ENCODE results near the gene C12orf60.

- no peak for TF ChIP-seq CTCF (IDR thresholded peaks at IDR 0.05; ENCODE audit: poor library complexity)
- no peak for TF ChIP-seq EZH2 (IDR thresholded peaks at IDR 0.05; ENCODE audit: borderline replicate concordance)
- no peak for TF ChIP-seq EZH2phosphoT487 (IDR thresholded peaks at IDR 0.05; ENCODE audit: low read depth, severe bottlenecking, unreplicated experiment)
These were observed 57.0 kb downstream of the C12orf60 start for GRCh38 chr12:14860490-14860889.
